ENCODE results near the gene FRG2B. TPM values are rescaled to one million over a fixed set of nuclear protein-coding genes. Genes with fewer than 3 reads are reported as not detected.
"Not testable (repeated sequence)": the region's sequence is repeated elsewhere in the genome, so short reads cannot be mapped to it uniquely, and the experiment has no call there.

FRG2B gene
- total RNA-seq, 2 donors from 2014 or later: not detected

GRCh38 chr10:133611079-133611478 lies 15.5 kb downstream of the FRG2B start:
- Histone ChIP-seq H3K27ac (no peak overlapping the region), H3K27me3 (no peaks in the 10 kb centered on the region)

GRCh38 chr10:133608855-133609254 lies 17.7 kb downstream of the FRG2B start:
- Histone ChIP-seq H3K27me3 (no peaks in the 10 kb centered on the region), H3K4me3 (no peak overlapping the region), H3K36me3 (no peaks in the 10 kb centered on the region), H3K9me3 (peaks cover 0 to 11% of the 10 kb centered on the region in 2 donors), H3K4me1 (no peaks in the 10 kb centered on the region), H3K27ac (no peak overlapping the region)
- no peak for DNase-seq (ENCODE audit: low spot score)
- peak in 1 of 2 donors; percentile 50 for TF ChIP-seq CTCF (IDR thresholded peaks at IDR 0.05)

More at GRCh38 chr10:133611079-133611478, 15.5 kb downstream of the FRG2B start:
- no peak for TF ChIP-seq CTCF (IDR thresholded peaks at IDR 0.05)
- no peaks in the 10 kb centered on the region for H3K36me3 ChIP-seq
- no peaks in the 10 kb centered on the region for H3K4me1 ChIP-seq
- DNase-seq (ENCODE audit: low spot score): no peak
- H3K9me3 ChIP-seq: peaks cover 0 to 11% of the 10 kb centered on the region in 2 donors
- H3K4me3 ChIP-seq: no peak overlapping the region

- not testable (repeated sequence) for H3K36me3 ChIP-seq; H3K4me3 ChIP-seq; H3K27me3 ChIP-seq; H3K9me3 ChIP-seq; H3K4me1 ChIP-seq; H3K27ac ChIP-seq; DNase-seq (ENCODE audit: low spot score)
Measured at GRCh38 chr10:133603434-133603833, 23.2 kb downstream of the FRG2B start.

- Histone ChIP-seq H3K4me1 (no peaks in the 10 kb centered on the region), H3K9me3 (no peaks in the 10 kb centered on the region), H3K36me3 (no peaks in the 10 kb centered on the region), H3K27ac (no peak overlapping the region), H3K4me3 (no peak overlapping the region), H3K27me3 (no peaks in the 10 kb centered on the region)
- no peak for DNase-seq (ENCODE audit: low spot score)
- TF ChIP-seq CTCF (IDR thresholded peaks at IDR 0.05): no peak
Measured at GRCh38 chr10:133600657-133601056, 25.9 kb downstream of the FRG2B start.

GRCh38 chr10:133599869-133600268 lies 26.7 kb downstream of the FRG2B start:
- not testable (repeated sequence) for H3K36me3 ChIP-seq; H3K27me3 ChIP-seq; H3K27ac ChIP-seq; H3K4me1 ChIP-seq; H3K4me3 ChIP-seq; H3K9me3 ChIP-seq; DNase-seq (ENCODE audit: low spot score)

- no peaks in the 10 kb centered on the region for H3K27me3 ChIP-seq
Measured at GRCh38 chr10:133592716-133593115, 33.9 kb downstream of the FRG2B start.

More at GRCh38 chr10:133592716-133593115, 33.9 kb downstream of the FRG2B start:
- no peak overlapping the region for H3K27ac ChIP-seq
- no peak overlapping the region for H3K4me3 ChIP-seq
- no peak for DNase-seq (ENCODE audit: low spot score)
- no peak for TF ChIP-seq CTCF (IDR thresholded peaks at IDR 0.05)
- H3K36me3 ChIP-seq: no peaks in the 10 kb centered on the region
- H3K9me3 ChIP-seq: no peaks in the 10 kb centered on the region
- H3K4me1 ChIP-seq: no peaks in the 10 kb centered on the region
